ENCODE results near the gene CEP44. TPM values are rescaled to one million over a fixed set of nuclear protein-coding genes. Genes with fewer than 3 reads are reported as not detected.

Gene CEP44
- total RNA-seq, 2 experiments from 2014 or later = 29.2 to 32.4 TPM

GRCh38 chr4:174281182-174281737 is 2.5 kb upstream of the CEP44 start:
- Histone ChIP-seq H3K4me2 (ENCODE audit: low read length) (peak overlapping the region; percentile 17; the same call in 1 of the 2 replicates), H3K79me2 (ENCODE audit: insufficient read depth, low read depth, low read length) (peaks cover 43% of the 10 kb centered on the region; the same call in 1 of the 2 replicates), H3K27ac (ENCODE audit: low read depth, low read length, poor library complexity, severe bottlenecking) (no peak overlapping the region), H3K36me3 (ENCODE audit: insufficient read depth, low read length) (no peaks in the 10 kb centered on the region), H3K9me2 (ENCODE audit: insufficient read depth, low read length) (no peaks in the 10 kb centered on the region), H2AFZ (ENCODE audit: low read length) (no peak overlapping the region), H3K4me3 (ENCODE audit: low read depth, low read length, poor library complexity, severe bottlenecking) (no peak overlapping the region), H3K4me1 (ENCODE audit: insufficient read depth, low read length, poor library complexity, severe bottlenecking) (peaks cover 19% of the 10 kb centered on the region), H4K20me1 (ENCODE audit: insufficient read depth, low read length) (no peaks in the 10 kb centered on the region), H3K9me3 (ENCODE audit: low read length) (peaks cover 8% of the 10 kb centered on the region; the same call in 1 of the 2 replicates)
- DNase-seq (ENCODE audit: low spot score) = no peak
- POLR2A ChIA-PET = interaction anchor here (0.8 to 2.8 kb wide), 5 partner anchors 11 to 38 kb away, joined by 3 to 8 read pairs (median 5); no protein-coding TSS in a partner anchor
- intact Hi-C loops (cut with micrococcal nuclease; ENCODE audit: unreplicated experiment) = loop anchor here (10.0 kb wide), 1 partner anchor 906 kb away; the partner anchor contains the start of gene SAP30
- TF ChIP-seq EZH2phosphoT487 (IDR thresholded peaks at IDR 0.05; ENCODE audit: borderline replicate concordance, low read depth, low read length) = no peak
- TF ChIP-seq, protein P1, sequence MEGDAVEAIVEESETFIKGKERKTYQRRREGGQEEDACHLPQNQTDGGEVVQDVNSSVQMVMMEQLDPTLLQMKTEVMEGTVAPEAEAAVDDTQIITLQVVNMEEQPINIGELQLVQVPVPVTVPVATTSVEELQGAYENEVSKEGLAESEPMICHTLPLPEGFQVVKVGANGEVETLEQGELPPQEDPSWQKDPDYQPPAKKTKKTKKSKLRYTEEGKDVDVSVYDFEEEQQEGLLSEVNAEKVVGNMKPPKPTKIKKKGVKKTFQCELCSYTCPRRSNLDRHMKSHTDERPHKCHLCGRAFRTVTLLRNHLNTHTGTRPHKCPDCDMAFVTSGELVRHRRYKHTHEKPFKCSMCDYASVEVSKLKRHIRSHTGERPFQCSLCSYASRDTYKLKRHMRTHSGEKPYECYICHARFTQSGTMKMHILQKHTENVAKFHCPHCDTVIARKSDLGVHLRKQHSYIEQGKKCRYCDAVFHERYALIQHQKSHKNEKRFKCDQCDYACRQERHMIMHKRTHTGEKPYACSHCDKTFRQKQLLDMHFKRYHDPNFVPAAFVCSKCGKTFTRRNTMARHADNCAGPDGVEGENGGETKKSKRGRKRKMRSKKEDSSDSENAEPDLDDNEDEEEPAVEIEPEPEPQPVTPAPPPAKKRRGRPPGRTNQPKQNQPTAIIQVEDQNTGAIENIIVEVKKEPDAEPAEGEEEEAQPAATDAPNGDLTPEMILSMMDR (conservative IDR thresholded peaks at IDR 0.05; ENCODE audit: low read length) = no peak
- BruUV-seq (replicated peaks) = no TSS peak
- CTCF ChIA-PET (ENCODE audit: unreplicated experiment) = no interaction called here

DNA sequence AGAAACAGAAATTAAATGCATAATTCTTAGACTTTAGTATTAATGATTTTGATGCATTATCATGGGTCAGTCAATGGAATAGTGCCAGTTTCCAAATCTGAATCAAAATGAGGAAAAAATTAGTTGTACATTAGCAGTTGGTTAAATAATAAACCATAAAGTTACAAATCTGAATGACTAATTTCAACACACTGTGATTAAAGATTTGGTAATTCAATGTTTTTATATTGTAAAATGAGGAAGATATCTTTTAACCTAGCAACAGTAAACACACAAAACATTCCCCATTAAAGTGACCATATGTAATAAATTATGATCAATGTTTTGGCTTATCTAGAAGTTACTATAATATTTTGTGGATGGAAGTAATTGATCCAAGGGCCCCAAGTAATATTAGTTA is 1.8 kb upstream of the CEP44 start:
- Histone ChIP-seq H3K4me1 (ENCODE audit: insufficient read depth, low read length, poor library complexity, severe bottlenecking) (peaks cover 19% of the 10 kb centered on the region), H3K4me3 (ENCODE audit: low read depth, low read length, poor library complexity, severe bottlenecking) (peak overlapping the region; percentile 89), H3K36me3 (ENCODE audit: insufficient read depth, low read length) (no peaks in the 10 kb centered on the region), H2AFZ (ENCODE audit: low read length) (no peak overlapping the region; the same call in 1 of the 2 replicates), H3K79me2 (ENCODE audit: insufficient read depth, low read depth, low read length) (peaks cover 43% of the 10 kb centered on the region; the same call in 1 of the 2 replicates), H3K9me3 (ENCODE audit: low read length) (peaks cover 8% of the 10 kb centered on the region; the same call in 1 of the 2 replicates), H3K9me2 (ENCODE audit: insufficient read depth, low read length) (no peaks in the 10 kb centered on the region), H3K4me2 (ENCODE audit: low read length) (peak overlapping the region; percentile 83), H3K27ac (ENCODE audit: low read depth, low read length, poor library complexity, severe bottlenecking) (no peak overlapping the region), H4K20me1 (ENCODE audit: insufficient read depth, low read length) (no peaks in the 10 kb centered on the region)
- ChIA-PET CTCF (ENCODE audit: unreplicated experiment) (no interaction called here), POLR2A (interaction anchor here (0.9 to 3.1 kb wide), 7 partner anchors 9 to 37 kb away, joined by 3 to 16 read pairs (median 5); no protein-coding TSS in a partner anchor)
- no TSS peak for BruUV-seq (replicated peaks)
- intact Hi-C loops (cut with micrococcal nuclease; ENCODE audit: unreplicated experiment) = loop anchor here (10.0 kb wide), 1 partner anchor 907 kb away; the partner anchor contains the start of gene SAP30
- no peak for DNase-seq (ENCODE audit: low spot score)
- no peak for TF ChIP-seq EZH2phosphoT487 (IDR thresholded peaks at IDR 0.05; ENCODE audit: borderline replicate concordance, low read depth, low read length)
- TF ChIP-seq, protein P1 (conservative IDR thresholded peaks at IDR 0.05; ENCODE audit: low read length) = no peak
